HepG2 (cell line): Measurements from ENCODE around the gene CLUH. TPM values are rescaled to one million over a fixed set of nuclear protein-coding genes. Genes with fewer than 3 reads are reported as not detected.

Experiments
- ARNTL ChIP-seq: sonication (generic); formaldehyde crosslinking; IDR thresholded peaks from 2 replicates; pipeline ENCODE4 v1.4.0; 2020; ENCODE audit warnings: mild to moderate bottlenecking, missing genetic modification reagents
- BORCS8-MEF2B ChIP-seq: sonication (generic); formaldehyde crosslinking; IDR thresholded peaks from 2 replicates; pipeline ENCODE4 v1.8.0; 2022; ENCODE audit warnings: mild to moderate bottlenecking, missing genetic modification reagents
- EED ChIP-seq: sonication (generic); formaldehyde crosslinking; IDR thresholded peaks from 2 replicates; pipeline ENCODE4 v1.5.0; 2020; ENCODE audit warnings: mild to moderate bottlenecking, missing genetic modification reagents
- ELF4 ChIP-seq: sonication (generic); formaldehyde crosslinking; IDR thresholded peaks from 2 replicates; pipeline ENCODE4 v1.5.0; 2020; ENCODE audit warnings: missing genetic modification reagents, mild to moderate bottlenecking, moderate library complexity, borderline replicate concordance
- KDM4B ChIP-seq: sonication (generic); formaldehyde crosslinking; IDR thresholded peaks from 2 replicates; pipeline ENCODE4 v1.4.0; 2020; ENCODE audit warnings: missing genetic modification reagents
- LBX2 ChIP-seq: sonication (generic); formaldehyde crosslinking; IDR thresholded peaks from 2 replicates; pipeline ENCODE4 v1.5.0; 2020; ENCODE audit warnings: missing genetic modification reagents, mild to moderate bottlenecking, borderline replicate concordance
- NRL ChIP-seq: sonication (generic); formaldehyde crosslinking; IDR thresholded peaks from 2 replicates; pipeline ENCODE4 v1.5.0; 2020; ENCODE audit warnings: missing genetic modification reagents, mild to moderate bottlenecking, moderate library complexity, borderline replicate concordance
- POLR2A ChIP-seq, 2 experiments: IDR thresholded peaks; 2 replicates each; pipeline ENCODE4 v1.6.1; 2011; ENCODE audit warnings: low read depth in 2 of 2, low read length in 2 of 2, mild to moderate bottlenecking in 1 of 2, moderate library complexity in 1 of 2; ENCODE audit not compliant: insufficient read depth in 1 of 2
- SMYD3 ChIP-seq: sonication (generic); formaldehyde crosslinking; IDR thresholded peaks from 2 replicates; pipeline ENCODE4 v1.8.1; 2023; ENCODE audit warnings: mild to moderate bottlenecking, missing genetic modification reagents
- SNAPC5 ChIP-seq: sonication (generic); formaldehyde crosslinking; IDR thresholded peaks from 2 replicates; pipeline ENCODE4 v1.8.1; 2023; ENCODE audit warnings: mild to moderate bottlenecking, missing genetic modification reagents, borderline replicate concordance
- SP1 ChIP-seq, 2 experiments: fragments of 450-650 bp in 1 of 2; sonication (generic) in 1 of 2; formaldehyde crosslinking in 1 of 2; IDR thresholded peaks; 2 replicates each; pipeline versions ENCODE4 v1.4.0 to v1.6.1; 2016 to 2020; ENCODE audit warnings: missing genetic modification reagents in 1 of 2
- TBL1XR1 ChIP-seq: fragments of 150-350 bp; IDR thresholded peaks from 2 replicates; pipeline ENCODE4 v1.6.1; 2014; ENCODE audit warnings: borderline replicate concordance, low read length; ENCODE audit not compliant: partially characterized antibody
- YEATS2 ChIP-seq: sonication (generic); formaldehyde crosslinking; IDR thresholded peaks from 2 replicates; pipeline ENCODE4 v1.4.0; 2020; ENCODE audit warnings: missing genetic modification reagents, borderline replicate concordance
- ZBTB37 ChIP-seq: sonication (generic); formaldehyde crosslinking; IDR thresholded peaks from 2 replicates; pipeline ENCODE4 v1.4.0; 2020; ENCODE audit warnings: mild to moderate bottlenecking, missing genetic modification reagents
- ZNF30 ChIP-seq: sonication (generic); formaldehyde crosslinking; IDR thresholded peaks from 2 replicates; pipeline ENCODE4 v1.5.0; 2020; ENCODE audit warnings: mild to moderate bottlenecking, missing genetic modification reagents
- ZNF33A ChIP-seq: sonication (generic); formaldehyde crosslinking; IDR thresholded peaks from 2 replicates; pipeline ENCODE4 v1.5.1; 2020; ENCODE audit warnings: missing genetic modification reagents, mild to moderate bottlenecking, moderate library complexity, borderline replicate concordance
- ZNF431 ChIP-seq: sonication (generic); formaldehyde crosslinking; IDR thresholded peaks from 2 replicates; pipeline ENCODE4 v1.9.0; 2022; ENCODE audit warnings: missing genetic modification reagents, low read depth, mild to moderate bottlenecking, borderline replicate concordance
- ZNF451 ChIP-seq: sonication (generic); formaldehyde crosslinking; IDR thresholded peaks from 2 replicates; pipeline ENCODE4 v1.5.0; 2020; ENCODE audit warnings: mild to moderate bottlenecking, missing genetic modification reagents
- ZNF513 ChIP-seq: sonication (generic); formaldehyde crosslinking; conservative IDR thresholded peaks from 2 replicates; pipeline ENCODE4 v1.5.0; 2020; ENCODE audit warnings: missing genetic modification reagents
- ZNF547 ChIP-seq: sonication (generic); formaldehyde crosslinking; IDR thresholded peaks from 2 replicates; pipeline ENCODE4 v1.5.1; 2020; ENCODE audit warnings: mild to moderate bottlenecking, missing genetic modification reagents
- polyA plus RNA-seq, 8 experiments: library from polyadenylated mRNA; depleted of rRNA in 3 of 8; stranded (reverse) in 7 of 8; unstranded in 1 of 8; fragments of >200 nt; fragmentation: Illumina TruSeq in 4 of 8; extraction: Trizol in 4 of 8; gene quantifications; 2 replicates each; pipeline versions ENCODE4 v1.2.1 to v1.2.3, GENCODE V29; 2011 to 2016; ENCODE audit warnings: low read depth in 4 of 8, missing spikeins in 1 of 8, mixed read lengths in 1 of 8; ENCODE audit not compliant: insufficient read depth in 1 of 8
- total RNA-seq, 5 experiments: library from RNA; depleted of rRNA; stranded (reverse); fragments of >200 nt; fragmentation: Illumina TruSeq; extraction: Trizol; gene quantifications; 2 replicates each; pipeline ENCODE4 v1.2.3, GENCODE V29; 2016; ENCODE audit warnings: low read depth in 1 of 5
- TF ChIP-seq, protein P1 (sequence below): sonication (generic); formaldehyde crosslinking; IDR thresholded peaks from 2 replicates; pipeline ENCODE4 v1.4.0; 2020; ENCODE audit warnings: missing genetic modification reagents, borderline replicate concordance

Gene CLUH
- total and polyA plus RNA-seq, 2 of the 13 experiments (the other 11 are each of a cell fraction or from before 2014, with no cell fraction given): 30.9 to 60.5 TPM

DNA sequence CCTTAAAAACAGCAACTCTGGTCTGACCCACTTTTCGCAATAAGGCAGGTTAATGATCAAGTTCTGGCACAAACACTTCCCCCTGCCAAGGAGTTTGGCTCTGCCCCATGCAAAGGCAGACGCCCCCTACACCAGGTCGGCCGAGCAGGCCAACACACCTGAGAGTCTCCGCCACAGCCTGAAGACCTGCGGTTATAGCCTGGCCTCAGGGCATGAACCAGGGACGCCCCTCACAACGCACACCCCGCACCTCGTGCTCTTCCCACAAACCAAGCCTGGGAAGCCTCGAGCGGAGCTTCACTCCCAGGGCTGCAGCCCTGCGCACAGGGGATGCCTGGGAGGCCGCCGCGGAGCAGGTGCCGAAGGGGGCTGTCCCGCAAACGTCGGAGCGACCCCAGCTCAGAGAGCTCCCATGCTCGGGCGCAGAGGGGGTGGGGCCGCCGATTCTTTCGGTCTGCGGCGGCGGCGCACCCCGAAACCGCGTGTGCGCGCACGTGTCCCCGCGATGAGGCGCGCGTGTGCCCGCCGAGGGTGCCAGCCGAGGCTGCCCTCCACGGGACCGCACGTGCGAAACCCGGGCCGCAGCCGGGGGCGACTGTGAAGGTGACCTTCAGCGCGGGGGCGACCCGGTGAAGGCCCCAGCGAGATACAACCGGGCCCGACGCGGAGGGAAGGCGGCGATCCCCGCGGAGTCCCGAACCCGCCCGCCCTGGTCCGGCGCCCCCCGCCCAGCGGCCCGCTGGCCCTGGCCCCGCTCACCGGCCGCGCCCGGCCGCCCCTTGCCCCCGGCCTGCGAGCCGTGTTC is 559 bp downstream of the CLUH start (continued):
- no peak for TF ChIP-seq SNAPC5 (CRISPR knock-in tag)
- no peak for TF ChIP-seq LBX2 (CRISPR knock-in tag)
- TF ChIP-seq ZNF513 (CRISPR knock-in tag): no peak
- 0 out of 2 replicates have a peak, but pooled peaks have one; percentile 21 for TF ChIP-seq ZNF451 (CRISPR knock-in tag)
- peak; percentile 53; the same call in 1 of the 2 replicates for TF ChIP-seq ZBTB37 (CRISPR knock-in tag)
- TF ChIP-seq TBL1XR1: no peak
- TF ChIP-seq ZNF431 (CRISPR knock-in tag): no peak
- TF ChIP-seq YEATS2: no peak
- TF ChIP-seq SP1 (IDR thresholded peaks at IDR 0.05): no peak
- TF ChIP-seq SP1 (CRISPR knock-in tag; IDR thresholded peaks at IDR 0.05): no peak
- TF ChIP-seq KDM4B (CRISPR knock-in tag): no peak
- TF ChIP-seq, protein P1, sequence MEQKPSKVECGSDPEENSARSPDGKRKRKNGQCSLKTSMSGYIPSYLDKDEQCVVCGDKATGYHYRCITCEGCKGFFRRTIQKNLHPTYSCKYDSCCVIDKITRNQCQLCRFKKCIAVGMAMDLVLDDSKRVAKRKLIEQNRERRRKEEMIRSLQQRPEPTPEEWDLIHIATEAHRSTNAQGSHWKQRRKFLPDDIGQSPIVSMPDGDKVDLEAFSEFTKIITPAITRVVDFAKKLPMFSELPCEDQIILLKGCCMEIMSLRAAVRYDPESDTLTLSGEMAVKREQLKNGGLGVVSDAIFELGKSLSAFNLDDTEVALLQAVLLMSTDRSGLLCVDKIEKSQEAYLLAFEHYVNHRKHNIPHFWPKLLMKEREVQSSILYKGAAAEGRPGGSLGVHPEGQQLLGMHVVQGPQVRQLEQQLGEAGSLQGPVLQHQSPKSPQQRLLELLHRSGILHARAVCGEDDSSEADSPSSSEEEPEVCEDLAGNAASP: no peak
- TF ChIP-seq POLR2A (IDR thresholded peaks at IDR 0.05; ENCODE audit: insufficient read depth in 1 of 2, low read depth in 2 of 2, low read length in 2 of 2): peak; percentile 87 to 91
- peak; percentile 60 for TF ChIP-seq ARNTL (CRISPR knock-in tag)
- no peak for TF ChIP-seq SMYD3 (CRISPR knock-in tag)
- no peak for TF ChIP-seq ZNF547
- TF ChIP-seq EED: no peak; the same call in 1 of the 2 replicates
- TF ChIP-seq BORCS8-MEF2B (CRISPR knock-in tag): no peak
- TF ChIP-seq ZNF30 (CRISPR knock-in tag): 0 out of 2 replicates have a peak, but pooled peaks have one; percentile 66
- TF ChIP-seq NRL (CRISPR knock-in tag): peak; percentile 87; the same call in 1 of the 2 replicates
- no peak for TF ChIP-seq ZNF33A (CRISPR knock-in tag)
- 0 out of 2 replicates have a peak, but pooled peaks have one; percentile 28 for TF ChIP-seq ELF4 (CRISPR knock-in tag)
